ENCODE results near the gene LGR6. TPM values are rescaled to one million over a fixed set of nuclear protein-coding genes. Genes with fewer than 3 reads are reported as not detected.
A peak's percentile ranks its signal among the peaks of the same experiment; 100 is the strongest.
"Not testable (repeated sequence)": the region's sequence is repeated elsewhere in the genome, so short reads cannot be mapped to it uniquely, and the experiment has no call there.

Gene LGR6
- total and polyA plus RNA-seq, 4 donors, result 11.6 to 67.8 (median 33.6) TPM

DNA sequence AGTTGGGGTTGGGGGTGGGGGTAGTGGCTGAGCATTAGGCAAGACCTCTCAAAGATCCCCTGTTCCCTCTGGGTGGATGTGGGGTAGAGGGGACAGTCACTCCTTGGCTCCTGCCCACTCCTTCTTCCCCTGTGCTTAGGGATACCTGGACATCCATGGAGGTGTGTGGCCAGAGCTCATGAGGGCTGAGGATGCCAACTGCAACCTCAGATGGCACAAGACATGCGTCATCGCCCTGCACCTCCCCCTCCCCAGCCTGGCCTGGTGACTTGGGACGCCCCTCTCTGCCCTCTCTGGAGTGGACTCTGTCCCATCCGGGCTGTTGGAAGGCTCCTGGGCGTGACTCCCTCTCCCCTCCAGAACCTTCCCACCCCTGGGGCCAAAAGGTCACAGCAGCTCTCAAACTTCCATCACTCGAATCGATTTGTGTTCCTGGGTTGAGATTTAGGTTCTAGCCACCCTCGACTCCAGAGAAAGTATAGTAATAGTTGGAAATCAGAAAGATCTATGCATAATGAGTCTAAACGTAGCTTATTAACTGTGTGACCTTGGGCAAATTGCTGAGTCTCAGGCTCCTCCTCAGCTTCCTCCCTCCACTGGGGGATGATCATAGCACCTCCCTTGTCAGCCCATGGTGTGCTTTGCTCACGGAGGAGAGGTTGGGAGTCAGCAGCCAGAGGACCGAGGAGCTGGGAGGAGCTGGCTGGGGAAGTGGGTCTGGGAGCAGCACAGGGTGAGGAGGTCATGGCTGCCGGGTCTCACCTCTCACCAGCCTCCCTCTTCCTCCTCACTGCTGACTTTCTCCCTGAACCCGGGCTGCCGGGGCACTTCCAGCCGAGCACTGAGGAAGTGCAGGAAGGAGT, 30.9 kb upstream of the LGR6 start:
- H3K9me3 ChIP-seq (ENCODE audit: control insufficient read depth, low read length), result no peaks in the 10 kb centered on the region
- no peak overlapping the region for H3K4me3 ChIP-seq (ENCODE audit: low read length in 2 of 2)
- intact Hi-C loops (cut with DNase I), result no loop called here
- H3K36me3 ChIP-seq (ENCODE audit: control insufficient read depth in 1 of 2, insufficient read depth in 2 of 2, low read length in 1 of 2), result no peaks in the 10 kb centered on the region
- H3K27me3 ChIP-seq (ENCODE audit: control insufficient read depth in 1 of 2, insufficient read depth in 2 of 2, low read length in 1 of 2), result no peaks in the 10 kb centered on the region
- ATAC-seq (ENCODE audit: low FRiP score), result no peak
- no peak overlapping the region for H3K27ac ChIP-seq (ENCODE audit: low read depth in 1 of 2, low read length in 2 of 2)
- 80 to 82% methylated on average over 15 of the region's 15 CpGs for WGBS, 2 donors
- no peak for DNase-seq
- H3K4me1 ChIP-seq (ENCODE audit: control insufficient read depth in 1 of 2, insufficient read depth in 2 of 2, low read length in 2 of 2), result no peaks in the 10 kb centered on the region

GRCh38 chr1:202163281-202164270, 30.0 kb upstream of the LGR6 start:
- DNase-seq (no peak), ATAC-seq (ENCODE audit: low FRiP score) (no peak)
- Histone ChIP-seq H3K4me1 (ENCODE audit: control insufficient read depth in 1 of 2, insufficient read depth in 2 of 2, low read length in 2 of 2) (no peaks in the 10 kb centered on the region), H3K27me3 (ENCODE audit: control insufficient read depth in 1 of 2, insufficient read depth in 2 of 2, low read length in 1 of 2) (no peaks in the 10 kb centered on the region), H3K9me3 (ENCODE audit: control insufficient read depth, low read length) (no peaks in the 10 kb centered on the region), H3K4me3 (ENCODE audit: low read length in 2 of 2) (no peak overlapping the region), H3K27ac (ENCODE audit: low read depth in 1 of 2, low read length in 2 of 2) (no peak overlapping the region), H3K36me3 (ENCODE audit: control insufficient read depth in 1 of 2, insufficient read depth in 2 of 2, low read length in 1 of 2) (no peaks in the 10 kb centered on the region)
- 61 to 68% methylated on average over 12 of the region's 12 CpGs for WGBS, 2 donors
- intact Hi-C loops (cut with DNase I), result no loop called here

DNA sequence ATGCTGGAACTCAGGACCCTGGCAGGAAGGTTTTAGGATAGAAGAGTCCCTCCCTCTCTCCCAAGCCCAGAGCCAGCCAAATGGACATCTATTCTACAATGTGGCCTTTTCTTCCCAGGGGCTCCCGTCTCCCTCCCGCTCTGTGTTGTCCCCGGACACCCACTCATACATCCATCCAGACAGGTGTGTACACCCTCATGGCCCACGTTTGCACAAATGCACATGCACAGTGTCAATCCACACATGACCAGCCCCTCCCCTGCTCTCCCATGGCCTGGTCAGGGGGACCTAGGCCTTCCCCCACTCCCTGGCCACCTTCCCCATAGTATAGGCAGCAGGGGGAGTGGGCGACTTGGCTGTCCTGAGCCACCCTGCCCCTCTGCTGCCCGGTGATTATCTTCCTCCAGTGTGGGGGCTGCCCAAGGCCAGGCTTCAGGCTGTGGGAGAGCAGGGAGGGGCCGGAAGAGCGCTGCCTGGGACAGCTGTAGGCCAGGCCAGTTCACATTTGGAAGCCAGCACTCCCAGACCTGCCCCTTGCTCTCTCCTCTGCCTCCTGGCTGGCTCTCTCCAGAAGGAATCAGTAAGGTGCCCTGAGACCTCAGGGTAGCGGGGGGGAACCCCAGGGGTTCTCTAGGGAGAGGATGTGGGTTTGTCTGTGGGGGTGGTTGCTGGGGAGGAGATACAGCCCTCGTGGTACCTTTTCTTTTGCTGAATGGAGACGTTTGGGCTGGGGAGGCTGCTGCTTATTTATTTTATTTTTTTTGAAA, 29.1 kb upstream of the LGR6 start:
- ATAC-seq (ENCODE audit: low FRiP score) (no peak), DNase-seq (no peak)
- H3K36me3 ChIP-seq (ENCODE audit: control insufficient read depth in 1 of 2, insufficient read depth in 2 of 2, low read length in 1 of 2), result no peaks in the 10 kb centered on the region
- H3K4me3 ChIP-seq (ENCODE audit: low read length in 2 of 2), result no peak overlapping the region
- no peak overlapping the region for H3K27ac ChIP-seq (ENCODE audit: low read depth in 1 of 2, low read length in 2 of 2)
- intact Hi-C loops (cut with DNase I), result no loop called here
- H3K27me3 ChIP-seq (ENCODE audit: control insufficient read depth in 1 of 2, insufficient read depth in 2 of 2, low read length in 1 of 2), result no peaks in the 10 kb centered on the region
- 84% methylated on average over 11 of the region's 11 CpGs for WGBS, 2 donors
- H3K9me3 ChIP-seq (ENCODE audit: control insufficient read depth, low read length), result no peaks in the 10 kb centered on the region
- no peaks in the 10 kb centered on the region for H3K4me1 ChIP-seq (ENCODE audit: control insufficient read depth in 1 of 2, insufficient read depth in 2 of 2, low read length in 2 of 2)

- ATAC-seq (ENCODE audit: low FRiP score), result no peak
- H3K9me3 ChIP-seq (ENCODE audit: control insufficient read depth, low read length), result no peaks in the 10 kb centered on the region
- no peaks in the 10 kb centered on the region for H3K4me1 ChIP-seq (ENCODE audit: control insufficient read depth in 1 of 2, insufficient read depth in 2 of 2, low read length in 2 of 2)
- no peak overlapping the region for H3K27ac ChIP-seq (ENCODE audit: low read depth in 1 of 2, low read length in 2 of 2)
- no peak overlapping the region for H3K4me3 ChIP-seq (ENCODE audit: low read length in 2 of 2)
- no peaks in the 10 kb centered on the region for H3K27me3 ChIP-seq (ENCODE audit: control insufficient read depth in 1 of 2, insufficient read depth in 2 of 2, low read length in 1 of 2)
- intact Hi-C loops (cut with DNase I), result no loop called here
- H3K36me3 ChIP-seq (ENCODE audit: control insufficient read depth in 1 of 2, insufficient read depth in 2 of 2, low read length in 1 of 2), result no peaks in the 10 kb centered on the region
- WGBS, 2 donors, result 83 to 87% methylated on average over 20 of the region's 20 CpGs
- no peak for DNase-seq
Observed at GRCh38 chr1:202165267-202165941, 28.2 kb upstream of the LGR6 start.

DNA sequence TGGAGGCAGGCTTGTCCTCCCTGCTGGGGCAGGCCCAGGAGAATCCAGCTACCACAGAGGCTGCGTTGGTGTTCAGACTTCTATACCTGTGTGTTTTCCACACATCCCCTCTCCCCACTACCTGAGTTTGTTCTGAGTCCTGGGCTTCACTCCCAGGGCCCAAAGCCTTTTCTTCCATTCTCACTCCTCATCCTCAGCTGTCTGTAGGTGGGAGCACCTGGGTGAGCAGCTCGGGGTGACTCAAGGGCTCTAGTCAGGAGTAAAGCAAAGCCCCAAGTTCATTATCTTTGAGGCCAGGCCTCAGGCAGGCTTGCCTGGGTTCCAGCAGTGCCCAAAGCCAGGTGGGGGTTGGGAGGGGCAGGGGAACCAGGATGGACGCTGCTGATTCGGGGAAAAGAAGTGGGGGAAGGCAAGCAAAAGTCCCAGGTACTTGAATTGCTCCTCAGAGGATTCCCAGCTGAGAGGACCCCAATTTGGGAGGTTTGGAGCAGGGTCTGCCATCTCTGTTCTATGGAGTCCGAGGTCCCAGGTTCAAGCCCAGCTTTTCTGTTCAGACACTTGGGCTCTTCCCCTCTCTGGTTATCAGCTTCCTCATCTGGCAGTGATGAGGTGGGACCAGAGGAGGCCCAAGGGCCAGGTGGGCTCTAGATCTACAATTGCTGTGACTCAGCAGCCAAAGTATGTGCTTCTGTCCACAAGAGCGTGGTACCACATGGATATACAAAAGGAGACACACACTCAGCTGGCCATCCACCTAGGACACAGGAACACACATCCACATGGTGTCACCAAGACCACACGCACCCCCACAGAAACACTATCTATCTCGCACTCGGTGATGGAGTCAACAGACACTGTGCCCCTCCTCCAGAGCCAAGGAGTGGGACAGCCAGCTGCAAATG, 27.4 kb upstream of the LGR6 start:
- H3K4me1 ChIP-seq (ENCODE audit: control insufficient read depth in 1 of 2, insufficient read depth in 2 of 2, low read length in 2 of 2), result no peaks in the 10 kb centered on the region
- intact Hi-C loops (cut with DNase I), result no loop called here
- H3K27ac ChIP-seq (ENCODE audit: low read depth in 1 of 2, low read length in 2 of 2), result no peak overlapping the region
- H3K27me3 ChIP-seq (ENCODE audit: control insufficient read depth in 1 of 2, insufficient read depth in 2 of 2, low read length in 1 of 2), result no peaks in the 10 kb centered on the region
- no peaks in the 10 kb centered on the region for H3K36me3 ChIP-seq (ENCODE audit: control insufficient read depth in 1 of 2, insufficient read depth in 2 of 2, low read length in 1 of 2)
- H3K4me3 ChIP-seq (ENCODE audit: low read length in 2 of 2), result no peak overlapping the region
- WGBS, 2 donors, result 93 to 97% methylated on average over 8 to 9 of the region's 9 CpGs
- DNase-seq (no peak), ATAC-seq (ENCODE audit: low FRiP score) (no peak)
- no peaks in the 10 kb centered on the region for H3K9me3 ChIP-seq (ENCODE audit: control insufficient read depth, low read length)

DNA sequence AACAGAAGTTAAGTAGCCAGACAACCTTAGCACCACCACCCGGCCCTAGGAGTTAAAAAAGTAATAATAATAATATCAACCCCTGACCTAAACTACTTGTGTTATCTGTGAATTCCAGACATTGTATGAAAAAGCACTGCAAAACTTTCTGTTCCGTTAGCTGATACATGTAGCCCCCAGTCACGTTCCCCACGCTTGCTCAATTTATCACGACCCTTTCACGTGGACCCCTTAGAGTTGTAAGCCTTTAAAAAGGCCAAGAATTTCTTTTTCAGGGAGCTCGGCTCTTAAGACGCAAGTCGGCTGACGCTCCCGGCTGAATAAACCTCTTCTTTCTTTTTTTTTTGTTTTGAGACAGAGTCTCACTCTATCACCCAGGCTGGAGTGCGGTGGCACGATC, 26.5 kb upstream of the LGR6 start:
- H3K4me1 ChIP-seq (ENCODE audit: control insufficient read depth in 1 of 2, insufficient read depth in 2 of 2, low read length in 2 of 2); DNase-seq; H3K9me3 ChIP-seq (ENCODE audit: control insufficient read depth, low read length); H3K36me3 ChIP-seq (ENCODE audit: control insufficient read depth in 1 of 2, insufficient read depth in 2 of 2, low read length in 1 of 2); intact Hi-C loops (cut with DNase I); H3K27ac ChIP-seq (ENCODE audit: low read depth in 1 of 2, low read length in 2 of 2); H3K27me3 ChIP-seq (ENCODE audit: control insufficient read depth in 1 of 2, insufficient read depth in 2 of 2, low read length in 1 of 2); ATAC-seq (ENCODE audit: low FRiP score); H3K4me3 ChIP-seq (ENCODE audit: low read length in 2 of 2): not testable (repeated sequence)
- WGBS, 2 donors, result 72 to 78% methylated on average over 13 of the region's 13 CpGs

- Histone ChIP-seq H3K27ac (ENCODE audit: low read depth in 1 of 2, low read length in 2 of 2) (no peak overlapping the region), H3K4me1 (ENCODE audit: control insufficient read depth in 1 of 2, insufficient read depth in 2 of 2, low read length in 2 of 2) (no peaks in the 10 kb centered on the region), H3K27me3 (ENCODE audit: control insufficient read depth in 1 of 2, insufficient read depth in 2 of 2, low read length in 1 of 2) (no peaks in the 10 kb centered on the region), H3K9me3 (ENCODE audit: control insufficient read depth, low read length) (no peaks in the 10 kb centered on the region), H3K36me3 (ENCODE audit: control insufficient read depth in 1 of 2, insufficient read depth in 2 of 2, low read length in 1 of 2) (no peaks in the 10 kb centered on the region), H3K4me3 (ENCODE audit: low read length in 2 of 2) (no peak overlapping the region)
- WGBS, 2 donors, result 68 to 81% methylated on average over 18 of the region's 18 CpGs
- ATAC-seq (ENCODE audit: low FRiP score) (no peak), DNase-seq (peak in 1 of 2 donors; percentile 56)
- intact Hi-C loops (cut with DNase I), result no loop called here
Observed at GRCh38 chr1:202167708-202168415, 25.7 kb upstream of the LGR6 start.
